Right renal pelvis (tissue), 4 donors: ENCODE measurements around the gene ERC2. TPM values are rescaled to one million over a fixed set of nuclear protein-coding genes. Genes with fewer than 3 reads are reported as not detected.
A peak's percentile ranks its signal among the peaks of the same experiment; 100 is the strongest.

Source experiments
- DNase-seq, 4 donors: peaks; one replicate each; pipeline ENCODE4 v3.0.0-alpha.2; 2013; ENCODE audit warnings: low read depth in 4 of 4, low spot score in 3 of 4, missing footprints in 1 of 4
- polyA plus RNA-seq, 4 donors: library from polyadenylated mRNA; unstranded; fragments of 120-200 nt; gene quantifications; one replicate each; pipeline ENCODE4 v1.2.1, GENCODE V29; 2013; ENCODE audit not compliant: insufficient read length in 4 of 4

Gene ERC2
- polyA plus RNA-seq, 4 donors, result 2.3 to 3.4 (median 3.0) TPM

- DNase-seq, result no peak
Observed at GRCh38 chr3:55588146-55588765, 880.0 kb downstream of the ERC2 start.

DNA sequence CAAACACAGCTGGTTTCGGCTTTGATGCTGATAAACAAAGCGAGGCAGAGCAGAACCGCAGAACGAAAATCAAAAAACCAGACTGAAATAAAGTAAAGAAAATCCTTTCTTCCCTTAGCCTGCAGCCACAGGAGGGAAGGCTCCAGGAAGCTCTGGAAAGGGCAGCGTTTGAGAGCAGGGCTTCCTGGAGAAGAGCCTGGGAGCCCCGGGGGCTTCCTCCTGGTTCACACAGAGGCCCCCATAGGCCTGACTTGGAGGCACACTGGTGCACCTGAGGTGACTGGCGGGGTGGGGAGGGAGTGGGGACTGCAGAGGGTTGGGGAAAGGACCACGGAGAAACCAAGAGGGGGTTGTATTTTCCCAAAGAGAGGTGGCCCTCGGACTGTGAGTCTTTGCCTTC is 882.4 kb downstream of the ERC2 start:
- DNase-seq, result no peak

DNA sequence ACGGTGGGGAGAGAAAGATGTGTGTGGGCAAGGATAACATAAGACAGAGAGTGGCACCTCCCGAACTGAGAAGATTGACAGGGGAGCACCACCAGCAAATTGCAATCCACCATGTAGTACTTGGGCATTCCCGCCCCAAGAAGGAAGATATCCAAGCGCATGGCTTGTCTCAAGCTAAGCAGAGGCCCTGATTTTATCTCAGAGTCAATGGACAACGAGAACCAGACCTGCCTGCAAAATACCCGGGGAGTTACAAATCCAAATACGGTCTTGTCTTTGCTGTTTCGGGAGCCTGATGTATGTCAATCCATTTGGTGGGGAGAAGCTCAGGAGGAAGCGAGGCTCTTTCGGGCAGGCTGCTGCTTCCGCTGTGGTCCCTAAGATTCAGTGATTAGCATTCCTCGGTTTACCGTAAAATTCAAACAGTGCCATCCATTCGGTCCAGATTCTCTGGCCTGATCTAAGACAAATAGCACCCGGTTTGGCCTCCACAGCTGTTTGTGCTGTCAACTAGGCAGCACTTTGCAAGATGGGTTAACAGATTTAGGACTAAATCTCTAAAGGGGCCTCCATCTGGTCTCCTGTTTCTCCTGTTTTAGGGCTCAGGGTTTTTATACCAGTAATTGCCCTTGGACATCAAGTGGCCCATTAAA is 883.4 kb downstream of the ERC2 start:
- no peak for DNase-seq

DNA sequence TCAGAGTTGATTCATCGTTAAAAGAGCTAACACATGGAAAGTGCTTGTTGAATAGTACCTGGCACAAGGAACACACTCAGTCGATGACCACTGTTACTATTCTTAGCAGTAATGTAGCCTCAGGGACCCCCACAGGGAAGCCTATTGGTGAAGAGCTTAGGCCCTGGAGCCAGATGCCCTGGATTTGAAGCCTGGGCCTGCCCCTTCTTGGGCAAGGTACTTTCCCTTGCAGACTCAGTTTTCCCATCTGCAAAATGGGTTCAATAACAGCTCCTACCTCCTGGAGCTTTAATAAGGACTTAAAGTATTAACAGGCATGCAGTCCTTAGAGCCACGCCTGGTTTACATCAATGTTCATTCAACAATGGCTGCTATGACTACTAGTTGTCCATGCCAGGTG is 884.2 kb downstream of the ERC2 start:
- DNase-seq, result no peak

DNA sequence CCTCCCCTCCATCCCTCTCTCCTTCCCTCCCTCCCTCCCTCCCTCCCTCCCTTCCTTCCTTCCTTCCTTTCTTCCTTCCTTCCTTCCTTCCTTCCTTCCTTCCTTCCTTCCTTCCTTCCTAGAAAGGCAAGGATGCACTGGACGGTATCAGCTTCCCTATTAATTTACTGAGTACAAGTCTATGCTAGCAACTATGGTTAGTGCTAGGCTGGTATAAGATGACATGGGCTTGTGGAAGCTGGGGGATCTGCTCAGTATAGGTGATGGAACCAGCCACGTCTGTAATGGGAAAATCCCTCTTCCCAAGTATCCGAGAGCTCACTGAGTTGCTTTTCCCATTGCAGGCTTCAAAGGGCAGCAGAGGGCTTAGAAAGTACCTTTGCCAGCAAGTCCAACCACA is 884.8 kb downstream of the ERC2 start:
- no peak for DNase-seq

DNA sequence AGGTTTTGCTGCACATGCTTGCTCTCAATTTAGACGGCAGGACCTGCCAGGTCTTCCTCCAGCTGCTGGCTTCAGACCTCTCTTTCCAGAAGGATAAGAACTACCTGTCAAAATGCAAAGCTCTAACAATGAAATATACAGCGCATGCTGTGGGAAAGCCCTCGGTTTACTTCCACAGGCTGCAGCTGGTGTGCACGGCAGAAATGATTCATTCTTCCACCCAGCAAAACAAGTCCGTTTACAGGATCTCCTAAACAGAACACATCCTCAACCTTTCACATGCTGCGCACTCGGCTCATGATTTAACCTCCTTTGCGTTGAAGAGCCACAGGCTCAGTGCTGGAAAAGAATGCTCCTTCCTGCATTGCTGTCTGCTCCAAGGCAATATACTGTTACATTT is 888.8 kb downstream of the ERC2 start:
- peak; percentile 45 to 67 (median 58) for DNase-seq

- DNase-seq, result no peak
Observed at GRCh38 chr3:55576621-55577388, 891.5 kb downstream of the ERC2 start.

DNA sequence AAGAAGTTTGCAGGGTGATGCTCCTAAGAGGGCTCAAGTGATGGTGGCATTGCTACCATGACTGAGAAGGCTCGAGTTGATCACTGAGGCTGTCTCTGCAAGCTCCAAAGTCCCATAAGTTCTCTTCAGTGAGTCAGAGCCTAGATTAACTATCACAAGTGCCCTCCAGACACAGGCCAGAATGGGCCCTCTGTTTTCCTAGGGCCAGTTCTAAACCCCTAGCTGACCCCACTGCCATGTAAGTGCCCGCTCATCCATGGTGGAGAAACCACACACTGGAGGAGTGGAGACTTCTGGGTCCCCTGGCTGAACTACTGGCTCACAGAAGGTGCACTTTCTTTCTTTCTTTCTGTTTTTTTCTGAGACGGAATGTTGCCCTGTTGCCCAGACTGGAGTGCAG is 893.6 kb downstream of the ERC2 start:
- no peak for DNase-seq

- no peak for DNase-seq
Observed at GRCh38 chr3:55572816-55573215, 895.5 kb downstream of the ERC2 start.

GRCh38 chr3:55571913-55572312 is 896.4 kb downstream of the ERC2 start:
- DNase-seq, result no peak

GRCh38 chr3:55571216-55571813 is 897.0 kb downstream of the ERC2 start:
- DNase-seq, result no peak

DNA sequence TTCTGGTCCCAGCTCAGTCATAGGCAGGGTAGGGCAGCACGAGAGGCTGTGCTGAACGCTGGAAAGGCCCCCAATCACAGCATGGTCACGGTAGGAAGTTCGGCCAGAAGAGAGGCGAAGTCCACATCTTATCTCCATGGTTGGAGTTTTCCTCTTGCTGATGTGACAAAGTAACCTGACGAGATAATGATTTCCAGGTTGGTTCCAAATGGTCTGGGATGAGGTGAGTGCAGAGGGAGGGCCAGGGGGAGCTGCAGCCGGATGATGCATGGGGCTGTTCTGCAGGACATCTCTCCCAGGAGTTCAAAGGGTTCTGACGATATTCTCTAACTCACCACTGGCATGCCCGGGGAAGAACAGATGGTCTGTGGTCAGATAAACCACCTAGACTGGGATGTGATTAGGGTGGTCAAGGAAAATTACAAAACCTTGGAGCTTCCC is 898.0 kb downstream of the ERC2 start:
- DNase-seq, result no peak

DNA sequence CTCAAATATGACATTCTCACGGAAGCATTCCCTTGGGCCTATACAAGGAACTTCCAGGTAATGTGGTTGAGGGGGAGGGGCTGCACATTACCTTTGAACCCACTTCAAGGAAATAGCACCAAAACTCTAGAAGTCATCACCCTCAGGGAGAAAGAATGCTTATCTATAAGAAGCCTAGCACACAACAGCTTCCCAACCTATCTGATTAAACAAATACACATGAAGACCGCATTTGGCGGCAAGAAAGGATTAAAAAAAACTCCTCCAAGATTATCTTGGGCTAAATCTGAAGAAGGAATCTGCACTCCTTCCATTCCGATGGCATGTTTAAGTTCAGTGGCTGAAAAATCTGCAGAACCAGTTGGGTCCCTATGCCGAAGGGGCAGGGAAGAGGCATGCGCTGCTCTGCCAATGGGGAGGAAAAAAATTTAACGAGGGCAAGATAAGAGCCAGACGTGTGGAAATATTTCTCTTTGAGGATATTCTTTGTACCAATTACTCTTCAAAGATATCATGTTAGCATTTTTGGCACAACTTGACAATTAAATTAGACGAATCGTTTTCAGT is 899.2 kb downstream of the ERC2 start:
- no peak for DNase-seq

DNA sequence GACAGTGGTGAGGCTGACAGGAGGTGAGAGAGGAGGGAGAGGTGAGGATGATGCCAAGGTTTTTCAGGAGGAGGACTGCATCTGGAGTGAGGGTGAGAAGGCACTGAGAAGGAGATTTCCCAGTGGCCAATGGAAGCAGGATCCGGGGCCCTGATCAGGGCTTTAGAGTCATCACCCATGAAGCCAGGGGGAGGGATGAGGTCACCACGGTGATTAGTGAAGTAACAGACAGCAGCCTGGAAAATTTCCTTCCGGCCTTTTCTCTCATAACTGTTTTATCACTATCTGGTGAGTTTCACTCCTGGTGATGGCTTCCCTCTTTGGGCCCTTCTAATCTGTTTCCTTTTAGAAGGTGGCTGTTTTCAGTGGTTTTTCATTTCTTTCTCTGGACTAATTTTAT is 900.7 kb downstream of the ERC2 start:
- DNase-seq, result no peak

- no peak for DNase-seq
Observed at GRCh38 chr3:55567121-55567520, 901.1 kb downstream of the ERC2 start.

- DNase-seq, result no peak
Observed at GRCh38 chr3:55565521-55565920, 902.7 kb downstream of the ERC2 start.

DNA sequence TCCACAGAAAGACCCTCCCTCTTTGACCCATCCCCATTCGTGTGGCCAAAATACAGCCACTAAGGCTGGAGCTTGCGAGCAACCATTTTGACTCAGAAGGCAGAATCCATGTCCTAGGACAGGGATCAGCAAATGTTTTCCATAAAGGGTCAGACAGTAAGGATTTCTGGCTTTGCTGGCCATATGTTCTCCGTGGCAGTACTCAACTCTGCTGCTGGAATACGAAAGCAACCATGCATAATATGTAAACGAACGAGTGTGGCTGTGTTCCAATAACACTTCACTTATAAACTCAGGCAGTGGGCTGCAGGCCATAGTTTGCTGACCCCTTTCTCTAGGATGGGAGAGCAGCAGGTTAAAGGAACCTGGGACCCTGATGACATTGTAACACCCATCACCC is 903.5 kb downstream of the ERC2 start:
- no peak for DNase-seq

- no peak for DNase-seq
Observed at GRCh38 chr3:55562700-55563099, 905.6 kb downstream of the ERC2 start.

- no peak for DNase-seq
Observed at GRCh38 chr3:55559500-55560423, 908.5 kb downstream of the ERC2 start.

- no peak for DNase-seq
Observed at GRCh38 chr3:55558316-55558715, 910.0 kb downstream of the ERC2 start.
